H1 (cell line): ENCODE measurements around the gene MLN.

Source experiments
- CTCF ChIP-seq, 3 experiments: IDR thresholded peaks; 1 replicate in 2 of 3; 2 replicates in 1 of 3; pipeline versions ENCODE4 v1.5.1 to v1.6.1; 2011; ENCODE audit warnings: low read length in 3 of 3, mild to moderate bottlenecking in 3 of 3, inconsistent platforms in 2 of 3, low read depth in 1 of 3, moderate library complexity in 1 of 3; ENCODE audit not compliant: insufficient read depth in 1 of 3; ENCODE audit errors: control extremely low read depth in 1 of 3
- POLR2A ChIP-seq, 2 experiments: IDR thresholded peaks; 1 replicate in 1 of 2; 2 replicates in 1 of 2; pipeline ENCODE4 v1.6.1; 2011; ENCODE audit warnings: low read depth in 2 of 2, low read length in 2 of 2, mild to moderate bottlenecking in 2 of 2; ENCODE audit errors: control extremely low read depth in 1 of 2

- TF ChIP-seq POLR2A (IDR thresholded peaks at IDR 0.05; ENCODE audit: control extremely low read depth in 1 of 2, low read depth in 2 of 2, low read length in 2 of 2) = no peak
- no peak for TF ChIP-seq CTCF (IDR thresholded peaks at IDR 0.05; ENCODE audit: control extremely low read depth in 1 of 3, insufficient read depth in 1 of 3, low read depth in 1 of 3, low read length in 3 of 3)
Measured at GRCh38 chr6:33758815-33759216, 45.0 kb downstream of the MLN start.
